ENCODE results near the gene SLTM. TPM values are rescaled to one million over a fixed set of nuclear protein-coding genes. Genes with fewer than 3 reads are reported as not detected.

SLTM gene
- polyA plus RNA-seq, 3 donors = 26.5 to 105 (median 34.3) TPM

DNA sequence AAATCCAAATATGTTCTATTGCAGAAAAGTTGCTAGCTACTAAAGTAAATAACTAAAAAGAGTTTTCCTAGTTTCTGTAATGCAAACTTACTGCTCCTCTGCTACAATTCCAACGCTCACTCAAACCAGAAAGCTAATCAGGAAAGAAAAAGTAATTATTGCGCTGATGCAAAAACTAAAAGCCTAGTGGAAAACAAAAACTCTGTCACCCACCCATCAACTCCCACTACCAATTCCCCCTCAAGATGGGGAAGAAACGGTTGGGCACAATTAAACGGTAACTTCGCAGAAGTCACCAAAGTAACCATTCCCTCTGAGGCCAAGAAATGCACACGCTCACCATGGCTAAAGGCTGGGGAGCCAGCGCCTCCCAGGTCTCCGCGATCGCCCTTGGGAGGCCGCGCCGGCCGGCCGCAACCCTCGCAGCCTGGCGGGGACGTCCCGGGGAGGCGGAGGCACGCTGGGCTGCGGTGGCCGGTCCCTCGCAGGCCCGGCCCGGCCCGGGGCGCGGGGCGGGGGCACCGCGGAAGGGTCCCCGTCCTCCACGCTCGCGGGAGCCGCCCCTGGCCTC lies 684 bp downstream of the SLTM start:
- peak overlapping the region; percentile 91 to 100 (median 97) for H3K27ac Mint-ChIP-seq
- no peaks in the 10 kb centered on the region for H3K27me3 Mint-ChIP-seq (ENCODE audit: low read depth in 3 of 3)
- Histone ChIP-seq H3K9me3 (replicated peaks in 1 of 2; ENCODE audit: control insufficient read depth in 1 of 2, insufficient read depth in 1 of 2, low read length in 2 of 2) (no peaks in the 10 kb centered on the region), H3K4me1 (ENCODE audit: control insufficient read depth in 1 of 2, insufficient read depth in 2 of 2, low read length in 2 of 2) (peaks cover 22 to 30% of the 10 kb centered on the region in 2 donors), H3K9ac (ENCODE audit: insufficient read depth, low read length, poor library complexity, severe bottlenecking) (peak overlapping the region; percentile 95), H3K4me2 (replicated peaks; ENCODE audit: extremely low read depth, low read length, poor library complexity, severe bottlenecking) (peak overlapping the region; percentile 88), H4K20me1 (ENCODE audit: insufficient read depth, low read length) (peaks cover 40% of the 10 kb centered on the region), H3K36me3 (replicated peaks in 1 of 2; ENCODE audit: control insufficient read depth in 1 of 2, insufficient read depth in 2 of 2, low read length in 2 of 2) (peaks cover 22 to 27% of the 10 kb centered on the region in 2 donors), H3K27me3 (ENCODE audit: control insufficient read depth in 2 of 2, insufficient read depth in 2 of 2, low read length in 2 of 2) (no peaks in the 10 kb centered on the region), H2AFZ (ENCODE audit: insufficient read depth, low read depth, low read length, poor library complexity, severe bottlenecking) (peak overlapping the region; percentile 87), H3K27ac (ENCODE audit: low read depth in 1 of 2, low read length in 2 of 2) (peak overlapping the region; percentile 93 to 99), H3K4me3 (replicated peaks in 1 of 3; ENCODE audit: low read depth in 2 of 3, low read length in 3 of 3) (peak overlapping the region; percentile 74 to 95 (median 90)), H3K79me2 (ENCODE audit: insufficient read depth, low read length) (peaks cover 52% of the 10 kb centered on the region)
- peak overlapping the region; percentile 93 to 96 for H3K4me3 Mint-ChIP-seq
- peaks cover 20% of the 10 kb centered on the region for H3K4me1 Mint-ChIP-seq
- TF ChIP-seq, protein P1, sequence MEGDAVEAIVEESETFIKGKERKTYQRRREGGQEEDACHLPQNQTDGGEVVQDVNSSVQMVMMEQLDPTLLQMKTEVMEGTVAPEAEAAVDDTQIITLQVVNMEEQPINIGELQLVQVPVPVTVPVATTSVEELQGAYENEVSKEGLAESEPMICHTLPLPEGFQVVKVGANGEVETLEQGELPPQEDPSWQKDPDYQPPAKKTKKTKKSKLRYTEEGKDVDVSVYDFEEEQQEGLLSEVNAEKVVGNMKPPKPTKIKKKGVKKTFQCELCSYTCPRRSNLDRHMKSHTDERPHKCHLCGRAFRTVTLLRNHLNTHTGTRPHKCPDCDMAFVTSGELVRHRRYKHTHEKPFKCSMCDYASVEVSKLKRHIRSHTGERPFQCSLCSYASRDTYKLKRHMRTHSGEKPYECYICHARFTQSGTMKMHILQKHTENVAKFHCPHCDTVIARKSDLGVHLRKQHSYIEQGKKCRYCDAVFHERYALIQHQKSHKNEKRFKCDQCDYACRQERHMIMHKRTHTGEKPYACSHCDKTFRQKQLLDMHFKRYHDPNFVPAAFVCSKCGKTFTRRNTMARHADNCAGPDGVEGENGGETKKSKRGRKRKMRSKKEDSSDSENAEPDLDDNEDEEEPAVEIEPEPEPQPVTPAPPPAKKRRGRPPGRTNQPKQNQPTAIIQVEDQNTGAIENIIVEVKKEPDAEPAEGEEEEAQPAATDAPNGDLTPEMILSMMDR (IDR thresholded peaks at IDR 0.05) = no peak
- H3K36me3 Mint-ChIP-seq = peaks cover 11 to 19% of the 10 kb centered on the region in 2 donors
- intact Hi-C loops (cut with micrococcal nuclease) = loop anchor here in 1 of 2 donors (5.0 to 10.0 kb wide), 2 partner anchors 55 to 178 kb away; partner anchors contain the start of gene RNF111
- no peaks in the 10 kb centered on the region for H3K9me3 Mint-ChIP-seq
- peak in 2 of 3 donors; percentile 14 to 15 for DNase-seq
- WGBS (ENCODE audit: insufficient coverage) = 0% methylated on average over 35 of the region's 37 CpGs

DNA sequence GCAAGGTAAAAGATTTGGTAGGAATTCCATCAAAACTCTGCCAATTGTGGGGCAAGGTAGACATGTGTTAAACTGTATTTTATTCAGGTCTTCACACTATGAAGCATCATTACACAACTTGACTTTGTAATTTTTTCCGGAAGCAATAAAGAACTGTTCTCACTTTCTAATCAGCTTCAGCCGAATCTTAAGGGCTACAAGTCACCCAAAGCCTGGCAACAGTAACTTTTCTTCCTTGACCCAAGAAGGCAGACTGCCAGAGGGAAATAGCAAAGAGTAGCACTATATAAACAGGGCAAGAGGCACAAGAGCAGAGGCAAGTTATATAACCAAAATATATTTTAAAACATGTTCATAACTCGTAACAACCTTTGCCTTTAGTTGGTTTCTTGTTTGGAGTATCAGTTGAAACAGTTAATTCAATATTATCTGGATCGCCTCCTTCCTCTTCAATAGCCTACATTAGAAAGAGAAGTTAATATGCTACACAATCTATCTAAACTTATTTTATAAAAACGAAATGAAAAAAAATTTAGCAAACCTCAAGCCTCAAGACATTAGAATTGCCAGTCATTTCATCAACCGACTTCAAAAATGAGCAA lies 1.4 kb downstream of the SLTM start:
- Mint-ChIP-seq H3K4me3 (peak overlapping the region; percentile 83 to 93), H3K9me3 (no peaks in the 10 kb centered on the region), H3K27me3 (ENCODE audit: low read depth in 3 of 3) (no peaks in the 10 kb centered on the region), H3K36me3 (peaks cover 11 to 24% of the 10 kb centered on the region in 2 donors), H3K27ac (peak overlapping the region; percentile 91 to 99 (median 96)), H3K4me1 (peaks cover 20% of the 10 kb centered on the region)
- intact Hi-C loops (cut with micrococcal nuclease) = loop anchor here in 1 of 2 donors (5.0 to 10.0 kb wide), 2 partner anchors 55 to 177 kb away; partner anchors contain the start of gene RNF111
- peak overlapping the region; percentile 87 for H2AFZ ChIP-seq (ENCODE audit: insufficient read depth, low read depth, low read length, poor library complexity, severe bottlenecking)
- no peaks in the 10 kb centered on the region for H3K9me3 ChIP-seq (replicated peaks in 1 of 2; ENCODE audit: control insufficient read depth in 1 of 2, insufficient read depth in 1 of 2, low read length in 2 of 2)
- peak; percentile 15 to 61 (median 34) for DNase-seq
- H3K4me3 ChIP-seq (replicated peaks in 1 of 3; ENCODE audit: low read depth in 2 of 3, low read length in 3 of 3) = peak overlapping the region; percentile 67 to 95 (median 90)
- peak overlapping the region; percentile 95 for H3K9ac ChIP-seq (ENCODE audit: insufficient read depth, low read length, poor library complexity, severe bottlenecking)
- H3K27ac ChIP-seq (ENCODE audit: low read depth in 1 of 2, low read length in 2 of 2) = peak overlapping the region; percentile 25 to 93
- peak overlapping the region; percentile 88 for H3K4me2 ChIP-seq (replicated peaks; ENCODE audit: extremely low read depth, low read length, poor library complexity, severe bottlenecking)
- H3K79me2 ChIP-seq (ENCODE audit: insufficient read depth, low read length) = peaks cover 59% of the 10 kb centered on the region
- peaks cover 46% of the 10 kb centered on the region for H4K20me1 ChIP-seq (ENCODE audit: insufficient read depth, low read length)
- peaks cover 29 to 34% of the 10 kb centered on the region in 2 donors for H3K36me3 ChIP-seq (replicated peaks in 1 of 2; ENCODE audit: control insufficient read depth in 1 of 2, insufficient read depth in 2 of 2, low read length in 2 of 2)
- TF ChIP-seq, protein P1 (IDR thresholded peaks at IDR 0.05) = no peak
- 0% methylated on average over 1 of the region's 6 CpGs for WGBS (ENCODE audit: insufficient coverage)
- peaks cover 22 to 30% of the 10 kb centered on the region in 2 donors for H3K4me1 ChIP-seq (ENCODE audit: control insufficient read depth in 1 of 2, insufficient read depth in 2 of 2, low read length in 2 of 2)
- no peaks in the 10 kb centered on the region for H3K27me3 ChIP-seq (ENCODE audit: control insufficient read depth in 2 of 2, insufficient read depth in 2 of 2, low read length in 2 of 2)

Measured in CD14-positive monocyte (primary cell).